ENCODE results near the gene TACC2.
"Not testable (repeated sequence)": the region's sequence is repeated elsewhere in the genome, so short reads cannot be mapped to it uniquely, and the experiment has no call there.

TACC2 gene

DNA sequence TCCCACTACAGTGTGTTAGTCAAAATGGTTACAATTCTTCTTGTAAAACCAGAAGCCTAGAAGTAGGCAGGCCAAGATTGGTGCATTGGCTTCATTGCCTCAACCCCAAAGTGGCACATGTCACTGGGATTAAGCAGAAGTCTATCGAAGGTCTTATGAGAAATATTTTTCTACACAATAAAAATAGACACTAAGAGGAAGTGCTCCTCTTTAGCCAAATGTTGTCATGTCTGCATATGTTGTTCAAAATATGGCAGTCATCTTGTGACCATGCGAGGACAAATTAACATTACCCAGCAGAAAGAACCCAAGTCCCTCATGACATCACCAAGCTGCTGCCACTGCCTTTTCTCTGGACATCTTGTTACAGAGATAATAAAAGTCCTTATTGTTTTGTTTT is 7.6 kb upstream of the TACC2 start:
- DNase-seq: no peak

DNA sequence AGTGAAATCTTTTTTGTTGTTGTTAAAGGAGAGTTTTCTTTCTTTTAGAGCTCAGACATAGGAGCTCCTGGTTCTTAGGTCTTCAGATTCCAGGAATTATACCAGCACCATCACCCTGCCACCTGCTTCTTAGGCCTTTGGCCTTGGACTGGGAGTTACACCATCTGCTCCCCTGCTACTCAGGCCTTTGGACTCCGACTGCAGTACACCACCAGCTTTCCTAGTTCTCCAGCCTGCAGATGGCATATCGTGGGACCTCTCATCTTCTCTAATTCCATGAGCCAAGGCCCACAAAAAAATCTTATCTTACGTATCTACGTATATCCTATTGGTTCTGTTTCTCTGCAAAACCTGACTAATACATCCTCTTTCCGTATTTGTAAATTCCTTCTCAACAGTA is 5.1 kb upstream of the TACC2 start:
- no peak for DNase-seq

- no peak for DNase-seq
Observed at GRCh38 chr10:121984463-121984862, 4.5 kb upstream of the TACC2 start.

- DNase-seq: no peak
Observed at GRCh38 chr10:121990015-121990677, 1.2 kb downstream of the TACC2 start.

- not testable (repeated sequence) for DNase-seq
Observed at GRCh38 chr10:121991727-121992126, 2.8 kb downstream of the TACC2 start.

DNA sequence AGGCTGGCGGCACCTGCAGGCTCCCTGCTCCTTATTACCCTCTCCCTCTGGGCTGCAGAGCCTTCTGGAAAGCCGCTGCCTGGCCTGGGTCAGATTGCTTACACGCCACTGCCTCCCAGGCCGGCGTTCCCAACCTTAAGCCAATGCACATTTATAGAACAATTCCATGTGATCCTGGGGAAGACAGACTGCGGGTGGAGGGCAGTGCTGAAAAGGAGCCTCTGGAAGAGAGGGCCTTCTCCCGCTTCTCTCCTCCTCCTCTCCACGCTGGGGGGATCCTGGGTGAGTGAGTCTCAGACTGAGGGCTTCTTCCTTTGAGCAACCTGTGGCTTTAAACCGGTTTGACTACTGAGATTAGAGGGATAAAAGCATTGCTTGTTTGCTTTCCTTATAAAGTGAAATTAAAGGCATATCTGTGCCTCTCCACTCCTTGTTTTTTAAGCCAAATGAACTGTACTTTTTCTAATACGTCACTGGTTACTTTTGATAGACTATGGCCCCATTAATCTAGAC is 5.5 kb downstream of the TACC2 start:
- no peak for DNase-seq

- DNase-seq: no peak
Observed at GRCh38 chr10:121998462-121998861, 9.5 kb downstream of the TACC2 start.

GRCh38 chr10:121999301-121999700 is 10.3 kb downstream of the TACC2 start:
- no peak for DNase-seq

- no peak for DNase-seq
Observed at GRCh38 chr10:122001698-122002097, 12.7 kb downstream of the TACC2 start.

DNA sequence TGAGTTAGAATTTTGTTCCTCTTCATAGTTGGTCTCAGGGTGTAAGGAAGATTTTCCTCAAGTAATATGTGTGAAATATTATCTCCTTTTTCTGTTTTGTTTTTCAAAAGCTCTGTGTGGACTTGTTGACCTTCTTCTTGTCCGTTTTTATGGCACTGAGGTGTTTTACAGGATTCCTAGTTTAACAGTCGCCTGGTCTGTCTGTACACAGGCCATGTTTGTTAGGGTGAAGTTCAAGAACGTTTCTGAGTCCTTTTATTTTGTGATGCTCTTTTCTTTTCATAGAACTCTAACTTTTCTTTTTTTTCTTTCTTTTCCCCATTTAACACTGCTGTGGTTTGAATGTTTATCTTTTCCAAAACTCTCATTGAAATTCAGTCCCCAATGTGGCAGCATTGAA is 18.5 kb downstream of the TACC2 start:
- no peak for DNase-seq

- DNase-seq: no peak
Observed at GRCh38 chr10:122010405-122011050, 21.6 kb downstream of the TACC2 start.

DNA sequence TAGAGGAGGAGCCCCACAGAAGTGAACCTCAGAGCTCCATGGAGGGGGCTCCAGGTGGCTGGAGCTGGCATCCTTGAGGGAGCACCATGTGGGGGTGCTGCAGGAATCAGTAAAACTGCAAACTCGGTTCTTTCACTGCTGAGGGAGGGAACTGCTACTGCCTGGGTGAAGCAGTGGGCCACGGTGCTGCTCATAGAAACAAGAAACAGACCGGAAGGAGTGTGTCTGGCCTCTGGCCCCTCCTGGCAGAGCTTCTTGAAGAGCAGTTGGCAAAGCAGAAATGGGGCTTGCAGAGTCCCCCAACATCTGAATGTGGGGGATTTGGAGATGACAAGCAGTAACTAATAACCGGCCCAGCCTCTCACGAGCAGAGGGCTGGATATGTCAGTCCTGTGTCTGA is 23.8 kb downstream of the TACC2 start:
- DNase-seq: no peak

- no peak for DNase-seq
Observed at GRCh38 chr10:122013311-122013780, 24.4 kb downstream of the TACC2 start.

DNA sequence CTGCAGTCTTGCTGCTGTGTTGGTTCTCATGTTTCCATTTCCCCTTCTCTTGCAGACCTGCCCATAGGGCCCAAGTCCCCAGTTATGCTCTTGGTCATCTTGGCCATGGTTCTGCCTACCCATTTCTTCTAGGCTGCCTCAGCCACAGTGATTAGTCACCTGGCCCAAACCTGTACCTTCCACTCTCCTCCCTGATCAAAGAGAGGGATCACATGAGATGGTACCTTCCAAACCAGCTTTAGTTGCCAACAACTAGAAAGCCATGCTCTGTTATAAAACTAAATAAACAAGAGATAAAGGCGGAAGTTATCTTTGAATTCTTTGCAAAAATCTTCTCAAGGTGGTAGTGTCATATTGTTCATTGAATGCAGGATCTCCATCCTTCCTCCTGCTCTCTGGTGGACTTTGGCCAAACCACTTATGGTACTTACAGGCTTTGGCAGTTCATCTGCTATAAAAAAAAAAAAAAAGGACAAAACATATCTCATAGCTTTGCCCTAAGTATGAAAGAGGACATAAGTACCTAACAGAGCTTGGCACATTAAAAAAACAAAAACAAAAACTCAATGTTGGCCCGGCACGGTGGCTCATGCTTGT is 25.8 kb downstream of the TACC2 start:
- no peak for DNase-seq

DNA sequence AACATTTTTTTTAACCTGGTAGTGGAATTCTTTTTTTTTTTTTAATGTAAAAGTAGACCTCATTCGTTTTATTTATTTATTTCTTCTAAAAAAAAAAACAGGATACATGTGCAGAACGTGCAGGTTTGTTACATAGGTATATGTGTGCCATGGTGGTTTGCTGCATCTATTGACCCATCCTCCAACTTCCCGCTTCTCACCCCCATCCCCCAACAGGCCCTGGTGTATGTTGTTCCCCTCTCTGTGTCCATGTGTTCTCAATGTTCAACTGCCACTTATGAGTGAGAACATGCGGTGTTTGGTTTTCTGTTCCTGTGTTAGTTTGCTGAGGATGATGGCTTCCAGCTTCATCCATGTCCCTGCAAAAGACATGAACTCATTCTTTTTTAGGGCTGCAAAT is 29.0 kb downstream of the TACC2 start:
- not testable (repeated sequence) for DNase-seq

- DNase-seq: no peak
Observed at GRCh38 chr10:122018491-122018890, 29.5 kb downstream of the TACC2 start.

DNA sequence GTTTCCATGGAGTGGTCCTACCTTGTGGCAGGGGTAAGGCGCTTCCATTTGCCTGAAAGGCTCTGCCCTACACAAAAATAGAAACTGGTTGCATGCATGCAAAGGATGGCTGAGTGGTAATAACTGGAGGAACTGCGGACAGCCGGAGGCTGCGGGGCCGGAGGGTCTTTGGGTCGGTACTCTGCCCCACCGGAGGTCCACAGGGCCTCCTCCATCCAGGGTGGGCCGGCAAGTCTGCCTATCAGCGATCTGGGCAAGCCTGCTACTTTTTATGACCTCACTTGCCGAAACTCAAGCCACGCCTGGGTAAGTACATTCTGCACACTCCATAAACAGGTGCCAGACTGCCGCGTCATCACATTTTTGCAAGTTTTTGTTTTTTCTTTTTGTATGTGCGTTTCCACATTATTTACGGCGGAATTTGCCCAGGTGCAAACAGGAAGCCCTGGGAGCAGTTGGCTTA is 30.0 kb downstream of the TACC2 start:
- no peak for DNase-seq

DNA sequence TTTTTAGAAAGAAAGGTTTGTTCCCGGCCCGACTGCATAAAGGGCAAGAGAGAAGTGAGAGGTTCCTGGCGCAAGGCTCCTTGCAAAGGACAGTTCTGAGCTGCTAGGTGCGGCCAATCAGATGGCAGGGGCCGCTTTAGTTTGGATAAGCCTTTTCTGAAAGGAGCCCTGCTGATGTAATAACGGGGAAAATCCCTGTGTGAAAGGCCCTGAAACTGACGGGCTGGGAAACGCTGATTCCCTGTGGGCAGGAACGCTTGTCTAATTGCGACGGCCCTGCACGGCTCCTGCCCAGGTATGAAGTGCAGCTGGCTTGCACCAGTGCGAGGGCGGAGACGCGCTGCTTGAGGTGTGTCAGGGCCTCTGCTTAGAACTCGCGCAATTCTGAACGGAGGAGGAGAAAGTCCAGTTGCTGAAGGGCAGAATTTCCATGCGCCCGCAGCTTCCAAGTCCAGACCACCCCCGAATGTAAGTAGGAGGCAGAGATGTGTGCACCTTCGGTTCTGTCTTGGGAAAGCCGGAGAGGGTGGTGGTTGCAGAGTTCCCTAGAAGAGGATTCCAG is 30.5 kb downstream of the TACC2 start:
- no peak for DNase-seq

- no peak for DNase-seq
Observed at GRCh38 chr10:122020226-122020625, 31.3 kb downstream of the TACC2 start.

- DNase-seq: no peak
Observed at GRCh38 chr10:122021379-122021778, 32.4 kb downstream of the TACC2 start.

- no peak for DNase-seq
Observed at GRCh38 chr10:122021828-122022227, 32.9 kb downstream of the TACC2 start.

DNA sequence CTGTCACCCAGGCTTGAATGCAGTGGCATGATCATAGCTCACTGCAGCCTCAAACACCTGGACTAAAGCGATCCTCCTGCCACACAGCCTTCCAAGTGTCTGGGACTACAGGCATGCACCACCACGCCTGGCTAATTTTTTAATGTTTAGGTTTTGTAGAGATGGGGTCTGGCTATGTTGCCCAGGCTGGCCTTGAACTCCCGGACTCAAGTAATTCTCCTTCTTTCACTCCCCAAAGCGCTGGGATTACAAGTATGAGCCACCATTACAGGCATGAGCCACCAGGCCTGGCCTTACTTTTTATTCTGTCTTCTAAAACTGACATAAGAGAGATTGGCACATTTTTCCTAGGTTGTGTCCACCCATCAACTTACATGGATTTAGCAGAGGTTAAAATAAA is 33.3 kb downstream of the TACC2 start:
- no peak for DNase-seq

- not testable (repeated sequence) for DNase-seq
Observed at GRCh38 chr10:122023257-122023656, 34.3 kb downstream of the TACC2 start.

All from CD4-positive, alpha-beta T cell treated with Interleukin-4 for 4 hours (primary cell).